Activated CD8-positive, alpha-beta memory T cell treated with anti-CD3 and anti-CD28 coated beads, Interleukin-2, amount 50 U/mL, for 4 hours (primary cell): ENCODE results near the gene WFDC8.

Experiments
- DNase-seq: peaks from one replicate; pipeline ENCODE4 v3.0.0-alpha.2; 2020

Gene WFDC8

GRCh38 chr20:45547206-45547770 is 31.8 kb downstream of the WFDC8 start, which contains the start of gene EPPIN:
Gene EPPIN, minus strand, starts transcription at chr20:45547401. Its CDS starts 44 bp downstream, at chr20:45547357.
- no peak for DNase-seq

- DNase-seq: no peak
Observed at GRCh38 chr20:45545754-45546453, 33.2 kb downstream of the WFDC8 start.

- no peak for DNase-seq
Observed at GRCh38 chr20:45545351-45545750, 33.7 kb downstream of the WFDC8 start.

- no peak for DNase-seq
Observed at GRCh38 chr20:45539382-45539781, 39.7 kb downstream of the WFDC8 start, which contains the start of gene WFDC6. Gene WFDC6, minus strand, starts transcription at chr20:45539482. Its CDS starts 75 bp downstream, at chr20:45539407.

GRCh38 chr20:45538209-45538799 is 40.8 kb downstream of the WFDC8 start:
- no peak for DNase-seq

GRCh38 chr20:45527294-45527693 is 51.8 kb downstream of the WFDC8 start:
- DNase-seq: no peak

GRCh38 chr20:45523821-45524220 is 55.3 kb downstream of the WFDC8 start:
- no peak for DNase-seq

GRCh38 chr20:45518282-45518681 is 60.8 kb downstream of the WFDC8 start:
- no peak for DNase-seq

- no peak for DNase-seq
Observed at GRCh38 chr20:45515147-45515913, 63.8 kb downstream of the WFDC8 start, which contains the start of gene SPINT3. Gene SPINT3, minus strand, starts transcription at chr20:45515622. Its CDS starts 14 bp downstream, at chr20:45515608.

GRCh38 chr20:45510242-45510862 is 68.7 kb downstream of the WFDC8 start:
- no peak for DNase-seq

GRCh38 chr20:45509091-45509490 is 70.0 kb downstream of the WFDC8 start:
- no peak for DNase-seq

- no peak for DNase-seq
Observed at GRCh38 chr20:45508068-45508886, 70.8 kb downstream of the WFDC8 start.

- no peak for DNase-seq
Observed at GRCh38 chr20:45507011-45507820, 71.9 kb downstream of the WFDC8 start.

- DNase-seq: no peak
Observed at GRCh38 chr20:45506398-45506797, 72.7 kb downstream of the WFDC8 start.

GRCh38 chr20:45503403-45503802 is 75.7 kb downstream of the WFDC8 start:
- DNase-seq: no peak

GRCh38 chr20:45502561-45502960 is 76.5 kb downstream of the WFDC8 start:
- no peak for DNase-seq
